HEK293 (cell line): ENCODE measurements around the gene FUCA2.

Experiments used
- CTCF ChIA-PET: fragments of 350-600 bp; formaldehyde crosslinking; extraction: SDS; loops from one replicate; lab custom pipeline; 2021; ENCODE audit warnings: antibody characterized with exemption; lab: Yijun Ruan, JAX
- POLR2A ChIA-PET: fragments of 300-600 bp; formaldehyde crosslinking; extraction: SDS; loops from one replicate; lab custom pipeline; 2020; ENCODE audit warnings: antibody characterized with exemption, inconsistent platforms; lab: Yijun Ruan, JAX
- H3K27ac ChIP-seq: fragments of 200-500 bp; sonication (Bioruptor generic); 2 replicates; pipeline ENCODE4 v1.5.1; 2014; ENCODE audit warnings: low read depth, low read length, control low read depth, inconsistent platforms; ENCODE audit errors: extremely low read depth
- H3K36me3 ChIP-seq, 2 experiments: fragments of 200-500 bp in 1 of 2; sonication (Bioruptor generic) in 1 of 2; 1 replicate in 1 of 2; 2 replicates in 1 of 2; pipeline ENCODE4 v1.5.1; 2014 to 2017; ENCODE audit warnings: inconsistent platforms in 2 of 2, low read length in 2 of 2; ENCODE audit not compliant: control insufficient read depth in 2 of 2, insufficient read depth in 1 of 2
- H3K4me1 ChIP-seq: fragments of 200-500 bp; sonication (Bioruptor generic); 2 replicates; pipeline ENCODE4 v1.5.1; 2014; ENCODE audit warnings: mild to moderate bottlenecking, low read length, inconsistent platforms; ENCODE audit not compliant: control insufficient read depth, insufficient read depth
- H3K4me3 ChIP-seq: 2 replicates; pipeline ENCODE4 v1.5.1; 2011; ENCODE audit warnings: low read depth, mild to moderate bottlenecking, control low read depth, low read length, moderate library complexity
- H3K9me3 ChIP-seq: fragments of 200-500 bp; sonication (Bioruptor generic); 2 replicates; pipeline ENCODE4 v1.5.1; 2014; ENCODE audit warnings: low read depth, low read length, inconsistent platforms; ENCODE audit not compliant: control insufficient read depth, insufficient read depth
- GLI2 ChIP-seq: fragments of 450-650 bp; formaldehyde crosslinking; IDR thresholded peaks from 2 replicates; pipeline ENCODE4; 2017; ENCODE audit warnings: missing biosample characterization, missing genetic modification characterization, low read depth, borderline replicate concordance
- GLIS2 ChIP-seq: fragments of 450-650 bp; formaldehyde crosslinking; IDR thresholded peaks from 2 replicates; pipeline ENCODE4 v1.5.1; 2016; ENCODE audit warnings: missing biosample characterization, missing genetic modification characterization
- KLF10 ChIP-seq: fragments of 450-650 bp; IDR thresholded peaks from 2 replicates; pipeline ENCODE4 v1.5.1; 2018; ENCODE audit warnings: missing biosample characterization, mild to moderate bottlenecking, missing genetic modification characterization
- MYNN ChIP-seq: fragments of 450-650 bp; formaldehyde crosslinking; IDR thresholded peaks from 2 replicates; pipeline ENCODE4 v1.5.1; 2016; ENCODE audit warnings: missing biosample characterization, missing genetic modification characterization, borderline replicate concordance
- MZF1 ChIP-seq: fragments of 450-650 bp; formaldehyde crosslinking; IDR thresholded peaks from 2 replicates; pipeline ENCODE4 v1.5.1; 2017; ENCODE audit warnings: missing biosample characterization, missing genetic modification characterization, borderline replicate concordance
- YY2 ChIP-seq: fragments of 450-650 bp; formaldehyde crosslinking; IDR thresholded peaks from 2 replicates; pipeline ENCODE4 v1.5.1; 2016; ENCODE audit warnings: missing biosample characterization, missing genetic modification characterization
- ZBTB1 ChIP-seq: fragments of 450-650 bp; formaldehyde crosslinking; IDR thresholded peaks from 2 replicates; pipeline ENCODE4 v1.5.1; 2016; ENCODE audit warnings: missing biosample characterization, missing genetic modification characterization
- ZFHX2 ChIP-seq: fragments of 450-650 bp; formaldehyde crosslinking; conservative IDR thresholded peaks from 2 replicates; pipeline ENCODE4 v1.5.1; 2016; ENCODE audit warnings: missing biosample characterization, missing genetic modification characterization
- ZFP41 ChIP-seq: fragments of 450-650 bp; formaldehyde crosslinking; IDR thresholded peaks from 2 replicates; pipeline ENCODE4 v1.5.1; 2016; ENCODE audit warnings: missing biosample characterization, missing genetic modification characterization, borderline replicate concordance
- ZNF174 ChIP-seq: fragments of 450-650 bp; formaldehyde crosslinking; IDR thresholded peaks from 2 replicates; pipeline ENCODE4 v1.5.0; 2017; ENCODE audit warnings: missing biosample characterization, mild to moderate bottlenecking, missing genetic modification characterization
- ZNF248 ChIP-seq: fragments of 450-650 bp; formaldehyde crosslinking; IDR thresholded peaks from 2 replicates; pipeline ENCODE4 v1.5.1; 2017; ENCODE audit warnings: missing biosample characterization, missing genetic modification characterization
- ZNF394 ChIP-seq: fragments of 450-650 bp; formaldehyde crosslinking; IDR thresholded peaks from 2 replicates; pipeline ENCODE4 v1.5.1; 2016; ENCODE audit warnings: missing biosample characterization, missing genetic modification characterization, mild to moderate bottlenecking, moderate library complexity, borderline replicate concordance
- ZNF423 ChIP-seq: fragments of 450-650 bp; formaldehyde crosslinking; IDR thresholded peaks from 2 replicates; pipeline ENCODE4 v1.5.1; 2016; ENCODE audit warnings: missing biosample characterization, missing genetic modification characterization
- ZNF433 ChIP-seq: fragments of 450-650 bp; formaldehyde crosslinking; IDR thresholded peaks from 2 replicates; pipeline ENCODE4 v1.5.1; 2016; ENCODE audit warnings: missing biosample characterization, missing genetic modification characterization, low read depth
- ZNF510 ChIP-seq: fragments of 450-650 bp; formaldehyde crosslinking; IDR thresholded peaks from 2 replicates; pipeline ENCODE4 v1.5.1; 2018; ENCODE audit warnings: mild to moderate bottlenecking, missing genetic modification characterization, missing biosample characterization; ENCODE audit not compliant: insufficient replicate concordance
- ZNF707 ChIP-seq: fragments of 450-650 bp; formaldehyde crosslinking; IDR thresholded peaks from 2 replicates; pipeline ENCODE4 v1.5.1; 2016; ENCODE audit warnings: missing biosample characterization, missing genetic modification characterization
- ZNF830 ChIP-seq: fragments of 450-650 bp; IDR thresholded peaks from 2 replicates; pipeline ENCODE4 v1.5.0; 2018; ENCODE audit warnings: missing biosample characterization, missing genetic modification characterization, low read depth, mild to moderate bottlenecking, moderate library complexity
- TF ChIP-seq, protein P1 (sequence below): fragments of 450-650 bp; formaldehyde crosslinking; IDR thresholded peaks from 2 replicates; pipeline ENCODE4 v1.5.1; 2016; ENCODE audit warnings: missing biosample characterization, missing genetic modification characterization
- TF ChIP-seq, protein P2 (sequence below): IDR thresholded peaks from 2 replicates; pipeline ENCODE4 v1.6.1; 2011; ENCODE audit warnings: mild to moderate bottlenecking, low read depth, low read length, borderline replicate concordance
- TF ChIP-seq, protein P3 (sequence below): fragments of 450-650 bp; formaldehyde crosslinking; IDR thresholded peaks from 2 replicates; pipeline ENCODE4 v1.5.1; 2016; ENCODE audit warnings: missing biosample characterization, missing genetic modification characterization
- TF ChIP-seq, protein P4 (sequence below): fragments of 450-650 bp; formaldehyde crosslinking; IDR thresholded peaks from 2 replicates; pipeline ENCODE4 v1.5.0; 2017; ENCODE audit warnings: missing biosample characterization, missing genetic modification characterization, borderline replicate concordance

The FUCA2 gene

GRCh38 chr6:143486752-143487151 is 24.8 kb downstream of the FUCA2 start:
- ChIA-PET CTCF (interaction anchor here (0.6 kb wide), 1 partner anchor 26 kb away, joined by 3 read pairs; no protein-coding TSS in a partner anchor), POLR2A (no interaction called here)
- no peaks in the 10 kb centered on the region for H3K9me3 ChIP-seq

DNA sequence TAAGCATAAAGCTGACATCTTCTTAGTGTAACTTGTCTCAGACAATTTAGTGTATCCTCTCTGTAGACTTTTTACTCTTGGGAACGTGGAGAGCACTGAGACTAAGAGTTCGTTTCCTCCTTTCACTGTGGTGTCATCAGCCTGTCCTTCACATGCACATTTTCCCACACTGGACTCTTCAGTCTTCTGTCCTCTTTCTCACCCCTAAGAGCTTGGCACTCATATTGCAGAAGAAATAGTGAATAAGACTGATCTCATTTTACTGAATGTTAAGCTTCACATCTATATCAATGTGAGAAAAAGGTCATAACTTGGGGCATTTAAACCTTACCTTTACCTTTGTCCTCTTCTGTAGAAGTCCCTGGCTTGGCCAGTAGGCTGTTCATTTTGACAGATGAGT is 25.6 kb downstream of the FUCA2 start:
- no peaks in the 10 kb centered on the region for H3K9me3 ChIP-seq
- TF ChIP-seq MYNN (no peak), ZNF248 (tag by site-specific recombination) (no peak), MZF1 (tag by site-specific recombination) (no peak), ZNF394 (no peak), ZNF830 (tag by site-specific recombination) (no peak), GLI2 (tag by site-specific recombination) (no peak)
- TF ChIP-seq, protein P1, sequence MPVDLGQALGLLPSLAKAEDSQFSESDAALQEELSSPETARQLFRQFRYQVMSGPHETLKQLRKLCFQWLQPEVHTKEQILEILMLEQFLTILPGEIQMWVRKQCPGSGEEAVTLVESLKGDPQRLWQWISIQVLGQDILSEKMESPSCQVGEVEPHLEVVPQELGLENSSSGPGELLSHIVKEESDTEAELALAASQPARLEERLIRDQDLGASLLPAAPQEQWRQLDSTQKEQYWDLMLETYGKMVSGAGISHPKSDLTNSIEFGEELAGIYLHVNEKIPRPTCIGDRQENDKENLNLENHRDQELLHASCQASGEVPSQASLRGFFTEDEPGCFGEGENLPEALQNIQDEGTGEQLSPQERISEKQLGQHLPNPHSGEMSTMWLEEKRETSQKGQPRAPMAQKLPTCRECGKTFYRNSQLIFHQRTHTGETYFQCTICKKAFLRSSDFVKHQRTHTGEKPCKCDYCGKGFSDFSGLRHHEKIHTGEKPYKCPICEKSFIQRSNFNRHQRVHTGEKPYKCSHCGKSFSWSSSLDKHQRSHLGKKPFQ (tag by site-specific recombination), result no peak
- TF ChIP-seq, protein P2, sequence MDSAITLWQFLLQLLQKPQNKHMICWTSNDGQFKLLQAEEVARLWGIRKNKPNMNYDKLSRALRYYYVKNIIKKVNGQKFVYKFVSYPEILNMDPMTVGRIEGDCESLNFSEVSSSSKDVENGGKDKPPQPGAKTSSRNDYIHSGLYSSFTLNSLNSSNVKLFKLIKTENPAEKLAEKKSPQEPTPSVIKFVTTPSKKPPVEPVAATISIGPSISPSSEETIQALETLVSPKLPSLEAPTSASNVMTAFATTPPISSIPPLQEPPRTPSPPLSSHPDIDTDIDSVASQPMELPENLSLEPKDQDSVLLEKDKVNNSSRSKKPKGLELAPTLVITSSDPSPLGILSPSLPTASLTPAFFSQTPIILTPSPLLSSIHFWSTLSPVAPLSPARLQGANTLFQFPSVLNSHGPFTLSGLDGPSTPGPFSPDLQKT, result no peak
- TF ChIP-seq, protein P3, sequence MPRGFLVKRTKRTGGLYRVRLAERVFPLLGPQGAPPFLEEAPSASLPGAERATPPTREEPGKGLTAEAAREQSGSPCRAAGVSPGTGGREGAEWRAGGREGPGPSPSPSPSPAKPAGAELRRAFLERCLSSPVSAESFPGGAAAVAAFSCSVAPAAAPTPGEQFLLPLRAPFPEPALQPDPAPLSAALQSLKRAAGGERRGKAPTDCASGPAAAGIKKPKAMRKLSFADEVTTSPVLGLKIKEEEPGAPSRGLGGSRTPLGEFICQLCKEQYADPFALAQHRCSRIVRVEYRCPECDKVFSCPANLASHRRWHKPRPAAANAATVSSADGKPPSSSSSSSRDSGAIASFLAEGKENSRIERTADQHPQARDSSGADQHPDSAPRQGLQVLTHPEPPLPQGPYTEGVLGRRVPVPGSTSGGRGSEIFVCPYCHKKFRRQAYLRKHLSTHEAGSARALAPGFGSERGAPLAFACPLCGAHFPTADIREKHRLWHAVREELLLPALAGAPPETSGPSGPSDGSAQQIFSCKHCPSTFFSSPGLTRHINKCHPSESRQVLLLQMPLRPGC, result no peak
- TF ChIP-seq, all 188 proteins: peak for 0
- POLR2A ChIA-PET, result no interaction called here
- Histone ChIP-seq H3K36me3 (peaks cover 0 to 10% of the 10 kb centered on the region in 2 experiments; a peak in 1 of 3 replicates), H3K27ac (no peak overlapping the region), H3K4me3 (no peak overlapping the region), H3K4me1 (no peaks in the 10 kb centered on the region)
- CTCF ChIA-PET, result interaction anchor here (0.7 kb wide), 1 partner anchor 34 kb away, joined by 3 read pairs; no protein-coding TSS in a partner anchor

More at GRCh38 chr6:143486752-143487151, 24.8 kb downstream of the FUCA2 start:
- H3K36me3 ChIP-seq, result peaks cover 0 to 11% of the 10 kb centered on the region in 2 experiments; a peak in 1 of 3 replicates
- no peak overlapping the region for H3K4me3 ChIP-seq
- H3K4me1 ChIP-seq, result no peaks in the 10 kb centered on the region
- no peak overlapping the region for H3K27ac ChIP-seq
- TF ChIP-seq GLIS2 (tag by site-specific recombination) (no peak), ZNF174 (no peak), ZNF707 (tag by site-specific recombination) (no peak), KLF10 (tag by site-specific recombination) (no peak), ZNF510 (tag by site-specific recombination) (no peak), ZNF423 (tag by site-specific recombination) (no peak), ZFP41 (tag by site-specific recombination) (no peak), ZBTB1 (tag by site-specific recombination) (no peak), ZFHX2 (tag by site-specific recombination) (no peak), YY2 (tag by site-specific recombination) (no peak), ZNF433 (tag by site-specific recombination) (no peak)
- TF ChIP-seq, protein P1 (tag by site-specific recombination), result no peak
- TF ChIP-seq, protein P4, sequence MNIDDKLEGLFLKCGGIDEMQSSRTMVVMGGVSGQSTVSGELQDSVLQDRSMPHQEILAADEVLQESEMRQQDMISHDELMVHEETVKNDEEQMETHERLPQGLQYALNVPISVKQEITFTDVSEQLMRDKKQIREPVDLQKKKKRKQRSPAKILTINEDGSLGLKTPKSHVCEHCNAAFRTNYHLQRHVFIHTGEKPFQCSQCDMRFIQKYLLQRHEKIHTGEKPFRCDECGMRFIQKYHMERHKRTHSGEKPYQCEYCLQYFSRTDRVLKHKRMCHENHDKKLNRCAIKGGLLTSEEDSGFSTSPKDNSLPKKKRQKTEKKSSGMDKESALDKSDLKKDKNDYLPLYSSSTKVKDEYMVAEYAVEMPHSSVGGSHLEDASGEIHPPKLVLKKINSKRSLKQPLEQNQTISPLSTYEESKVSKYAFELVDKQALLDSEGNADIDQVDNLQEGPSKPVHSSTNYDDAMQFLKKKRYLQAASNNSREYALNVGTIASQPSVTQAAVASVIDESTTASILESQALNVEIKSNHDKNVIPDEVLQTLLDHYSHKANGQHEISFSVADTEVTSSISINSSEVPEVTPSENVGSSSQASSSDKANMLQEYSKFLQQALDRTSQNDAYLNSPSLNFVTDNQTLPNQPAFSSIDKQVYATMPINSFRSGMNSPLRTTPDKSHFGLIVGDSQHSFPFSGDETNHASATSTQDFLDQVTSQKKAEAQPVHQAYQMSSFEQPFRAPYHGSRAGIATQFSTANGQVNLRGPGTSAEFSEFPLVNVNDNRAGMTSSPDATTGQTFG (tag by site-specific recombination), result no peak
